Type B pancreatic cell (in vitro differentiated cells): ENCODE results near the gene MANBA. TPM values are rescaled to one million over a fixed set of nuclear protein-coding genes. Genes with fewer than 3 reads are reported as not detected.

ENCODE experiments used
- DNase-seq: peaks from one replicate; pipeline ENCODE4 v3.0.0; 2021; ENCODE audit warnings: mixed read lengths; ENCODE audit not compliant: unreplicated experiment; ENCODE audit errors: extremely low spot score
- H3K27ac Mint-ChIP-seq: 2 replicates; pipeline ENCODE4 v1.8.0; 2021; ENCODE audit warnings: mild to moderate bottlenecking, mixed read lengths
- H3K27me3 Mint-ChIP-seq: 2 replicates; pipeline ENCODE4 v1.8.0; 2021; ENCODE audit warnings: mixed read lengths
- H3K36me3 Mint-ChIP-seq: 2 replicates; pipeline ENCODE4 v1.8.0; 2021; ENCODE audit warnings: mixed read lengths
- H3K4me1 Mint-ChIP-seq: one replicate; pipeline ENCODE4 v1.8.0; 2021; ENCODE audit warnings: mixed read lengths; ENCODE audit not compliant: unreplicated experiment
- H3K4me3 Mint-ChIP-seq: 2 replicates; pipeline ENCODE4 v1.8.0; 2021; ENCODE audit warnings: mild to moderate bottlenecking, mixed read lengths
- H3K9me3 Mint-ChIP-seq: 2 replicates; pipeline ENCODE4 v1.8.0; 2021; ENCODE audit warnings: mixed read lengths
- CTCF ChIP-seq: fragments of 200-600 bp; sonication (generic); conservative IDR thresholded peaks from 2 replicates; pipeline ENCODE4 v1.5.0; 2021; ENCODE audit warnings: antibody characterized with exemption, mild to moderate bottlenecking
- total RNA-seq: library from RNA; stranded (reverse); gene quantifications from 2 replicates; pipeline ENCODE4 v1.2.1, GENCODE V29; 2021; ENCODE audit warnings: low replicate concordance

Gene MANBA
- total RNA-seq, 1 donor from 2014 or later = 32.4 TPM

DNA sequence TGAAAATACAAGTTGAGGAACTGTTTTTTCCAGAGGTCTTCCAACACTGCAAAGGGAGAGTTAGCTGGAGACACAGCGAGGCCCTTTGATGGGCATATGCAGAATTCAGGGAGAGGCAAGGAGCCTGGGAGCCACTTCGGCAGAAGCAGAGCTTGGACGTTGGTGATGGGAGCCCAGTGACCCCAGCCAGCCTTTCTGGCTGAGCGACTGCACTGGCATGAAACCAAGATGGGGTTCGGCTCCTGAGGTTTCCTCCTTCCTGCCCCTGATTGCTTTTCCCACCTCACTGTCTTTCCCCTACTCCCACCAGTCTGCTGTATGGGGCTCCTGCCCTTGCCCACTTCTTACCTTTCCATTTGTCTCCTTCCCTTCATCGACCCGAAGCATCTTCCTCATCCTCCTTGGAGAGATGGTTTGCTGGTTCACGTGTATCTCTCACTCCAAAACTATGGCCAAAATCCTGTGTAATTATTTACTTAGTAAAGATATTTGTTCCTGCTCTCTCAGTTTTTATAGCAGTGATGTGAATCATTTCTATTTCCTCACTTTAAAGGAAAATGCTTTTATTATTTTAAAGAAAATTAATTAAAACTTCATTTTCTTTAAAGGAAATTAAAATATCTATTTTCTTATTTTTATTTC, 159.1 kb downstream of the MANBA start:
- no peak for TF ChIP-seq CTCF
- no peak overlapping the region for H3K27ac Mint-ChIP-seq
- no peak overlapping the region for H3K4me3 Mint-ChIP-seq
- no peaks in the 10 kb centered on the region for H3K27me3 Mint-ChIP-seq
- no peaks in the 10 kb centered on the region for H3K9me3 Mint-ChIP-seq
- no peak for DNase-seq
- peaks cover 30% of the 10 kb centered on the region for H3K36me3 Mint-ChIP-seq
- peaks cover 11% of the 10 kb centered on the region for H3K4me1 Mint-ChIP-seq

DNA sequence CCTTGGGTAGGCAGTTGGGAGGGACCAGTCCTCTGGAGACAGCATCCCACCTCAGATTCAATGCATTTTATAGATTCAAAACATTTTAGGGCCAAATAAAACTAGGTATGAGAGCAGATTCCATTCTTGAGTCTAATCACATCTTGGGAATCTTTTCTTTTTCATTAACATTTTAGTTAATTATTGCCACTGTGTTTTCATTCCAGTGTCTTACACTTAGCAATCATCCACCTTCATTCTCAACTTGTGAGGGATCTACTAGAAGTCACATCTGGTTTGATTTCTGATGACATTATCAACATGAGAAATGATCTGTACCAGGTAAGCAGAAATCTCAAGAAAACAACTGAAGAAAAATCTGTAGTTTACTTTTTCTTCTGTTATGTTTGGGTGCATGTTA, 160.1 kb downstream of the MANBA start:
- Mint-ChIP-seq H3K36me3 (peaks cover 31% of the 10 kb centered on the region), H3K27ac (no peak overlapping the region), H3K27me3 (no peaks in the 10 kb centered on the region)

DNA sequence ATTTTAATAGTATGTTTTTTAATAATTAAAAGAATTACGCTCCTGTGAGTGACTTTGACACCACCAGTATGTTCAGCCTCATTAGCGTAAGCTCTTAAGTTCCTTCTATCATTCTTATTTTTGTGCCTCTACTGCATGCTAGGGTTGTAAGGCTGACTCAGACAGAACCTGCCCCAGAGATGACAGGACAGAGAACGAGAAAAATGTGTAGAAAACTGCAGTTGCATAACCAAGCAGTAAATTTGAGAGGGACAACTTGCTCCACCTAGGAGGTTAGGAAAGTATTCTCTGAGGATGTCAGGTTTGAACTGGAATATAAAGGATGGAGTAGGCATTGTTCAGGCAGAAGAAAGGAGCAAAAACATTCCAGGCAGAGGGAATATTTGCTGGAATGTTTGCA, 160.9 kb downstream of the MANBA start:
- Mint-ChIP-seq H3K4me1 (peaks cover 11% of the 10 kb centered on the region), H3K9me3 (no peaks in the 10 kb centered on the region), H3K4me3 (no peak overlapping the region), H3K27me3 (no peaks in the 10 kb centered on the region), H3K27ac (no peak overlapping the region), H3K36me3 (peaks cover 33% of the 10 kb centered on the region)
- DNase-seq = no peak
- TF ChIP-seq CTCF = no peak

More for the DNA sequence above, 160.1 kb downstream of the MANBA start:
- Mint-ChIP-seq H3K9me3 (no peaks in the 10 kb centered on the region), H3K4me3 (no peak overlapping the region), H3K4me1 (peaks cover 11% of the 10 kb centered on the region)
- no peak for TF ChIP-seq CTCF
- no peak for DNase-seq

GRCh38 chr4:102599455-102599854, 161.3 kb downstream of the MANBA start:
- H3K27ac Mint-ChIP-seq = no peak overlapping the region
- TF ChIP-seq CTCF = no peak
- peaks cover 33% of the 10 kb centered on the region for H3K36me3 Mint-ChIP-seq
- H3K4me1 Mint-ChIP-seq = peaks cover 11% of the 10 kb centered on the region
- H3K4me3 Mint-ChIP-seq = no peak overlapping the region
- H3K9me3 Mint-ChIP-seq = no peaks in the 10 kb centered on the region
- no peaks in the 10 kb centered on the region for H3K27me3 Mint-ChIP-seq
- no peak for DNase-seq

- Mint-ChIP-seq H3K27me3 (no peaks in the 10 kb centered on the region), H3K9me3 (no peaks in the 10 kb centered on the region), H3K27ac (no peak overlapping the region), H3K4me1 (peaks cover 11% of the 10 kb centered on the region), H3K4me3 (no peak overlapping the region), H3K36me3 (peaks cover 33% of the 10 kb centered on the region)
- no peak for TF ChIP-seq CTCF
- no peak for DNase-seq
Measured at GRCh38 chr4:102598762-102599374, 161.9 kb downstream of the MANBA start.
